Right ventricle myocardium inferior (tissue), 1 donor: ENCODE measurements around the gene LYSMD3. TPM values are rescaled to one million over a fixed set of nuclear protein-coding genes. Genes with fewer than 3 reads are reported as not detected.
A peak's percentile ranks its signal among the peaks of the same experiment; 100 is the strongest.

Experiments used
- ATAC-seq: fragments of 200-7000 bp; cut with Tn5 transposase; one replicate; pipeline ENCODE4 v1.9.1; 2020; ENCODE audit warnings: mild to moderate bottlenecking, moderate library complexity
- DNase-seq: peaks from one replicate; pipeline ENCODE4 v3.0.0; 2021; ENCODE audit errors: missing footprints
- intact Hi-C: fragments of 100-400 bp; cut with DNase I; formaldehyde crosslinking; loops from one replicate; pipeline ENCODE4 v1.11.0; 2022
- total RNA-seq: library from RNA; stranded (reverse); fragmentation: NEBNext Ultra II Directional; extraction: Animal tissue kit (Norgen Biotek cat#: 25700); gene quantifications from one replicate; pipeline ENCODE4 v1.2.1, GENCODE V29; 2021
- donor health status: DM: no; HTN: yes; CAD: no; lungs with severe emphysema.

LYSMD3 gene
- total RNA-seq, 1 donor from 2014 or later, result 18.6 TPM

DNA sequence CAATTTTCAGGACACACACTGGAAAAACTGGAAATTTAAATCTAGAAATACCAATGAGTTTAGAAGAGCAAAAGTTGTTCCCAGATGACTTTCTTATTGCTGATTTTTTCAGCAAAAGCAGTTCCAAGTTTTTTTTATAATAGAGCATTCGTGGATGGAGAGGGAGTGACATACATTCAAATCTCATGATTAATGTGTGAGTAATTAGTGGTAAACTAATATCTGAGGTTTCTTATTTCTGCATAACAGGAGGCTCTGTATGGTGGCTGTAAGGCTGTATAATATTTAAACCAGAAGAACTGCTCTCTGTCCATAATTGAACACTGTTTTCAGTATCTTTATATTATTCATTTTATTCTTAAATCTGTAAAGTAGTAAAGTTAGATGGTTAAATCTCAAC is 25.8 kb downstream of the LYSMD3 start:
- DNase-seq, result no peak
- ATAC-seq, result no peak
- intact Hi-C loops, result no loop called here

DNA sequence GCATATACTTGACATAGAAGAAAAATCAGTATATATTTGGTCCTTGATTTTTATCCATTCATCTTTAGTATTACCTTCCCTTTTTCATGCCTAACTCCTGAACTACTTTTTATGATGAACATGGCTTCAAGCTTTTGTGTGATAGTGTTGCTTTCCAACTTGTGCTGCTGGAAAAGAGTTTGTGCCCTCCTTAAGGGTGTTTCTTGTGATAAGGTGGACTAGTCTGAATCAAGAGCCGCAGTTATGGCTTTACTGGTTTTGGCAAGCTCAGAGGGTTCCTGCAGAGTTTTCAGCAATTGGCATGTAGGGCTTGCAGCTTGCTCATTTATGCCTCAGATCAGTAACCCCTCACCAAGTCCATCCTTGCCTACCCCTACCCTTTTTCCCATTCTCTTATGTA is 34.2 kb downstream of the LYSMD3 start:
- ATAC-seq (no peak), DNase-seq (no peak)
- intact Hi-C loops, result no loop called here

DNA sequence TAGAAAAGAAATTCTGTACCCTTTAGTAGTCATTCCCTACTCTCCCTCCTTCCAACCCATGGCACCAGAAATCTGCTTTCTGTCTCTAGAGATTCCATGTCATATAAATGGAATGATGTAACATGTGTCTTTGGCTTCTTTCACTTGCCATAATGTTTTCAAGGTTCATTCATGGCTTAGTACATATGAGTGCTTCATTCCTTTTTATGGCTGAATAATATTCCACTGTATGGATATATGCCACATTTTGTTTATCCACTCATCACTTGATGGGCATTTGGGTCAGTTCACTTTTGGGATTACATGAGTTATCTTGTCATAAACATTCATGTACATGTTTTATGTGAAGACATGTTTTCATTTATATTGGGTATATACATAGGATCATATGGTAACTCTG is 35.3 kb downstream of the LYSMD3 start:
- intact Hi-C loops, result no loop called here
- ATAC-seq (no peak), DNase-seq (no peak)

DNA sequence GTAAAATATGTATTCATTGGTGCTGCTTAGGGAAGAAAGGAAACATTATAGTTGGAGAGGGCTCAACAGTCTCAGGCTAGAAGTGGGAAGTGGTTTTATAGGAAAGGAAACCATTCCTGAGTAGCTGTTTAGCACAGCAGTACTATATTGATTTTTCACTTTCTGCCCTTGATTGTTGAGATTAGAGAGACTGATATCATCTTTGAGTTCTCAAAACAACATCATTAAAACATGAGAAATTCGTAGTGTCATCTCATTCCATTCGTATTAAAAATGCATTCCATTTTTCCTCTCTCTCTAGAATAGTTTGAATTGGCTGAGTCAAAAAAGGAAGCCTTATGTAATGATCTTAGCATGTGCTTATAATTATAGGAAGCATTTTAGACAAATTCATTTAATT is 40.6 kb downstream of the LYSMD3 start:
- no peak for DNase-seq
- no peak for ATAC-seq
- intact Hi-C loops, result no loop called here

DNA sequence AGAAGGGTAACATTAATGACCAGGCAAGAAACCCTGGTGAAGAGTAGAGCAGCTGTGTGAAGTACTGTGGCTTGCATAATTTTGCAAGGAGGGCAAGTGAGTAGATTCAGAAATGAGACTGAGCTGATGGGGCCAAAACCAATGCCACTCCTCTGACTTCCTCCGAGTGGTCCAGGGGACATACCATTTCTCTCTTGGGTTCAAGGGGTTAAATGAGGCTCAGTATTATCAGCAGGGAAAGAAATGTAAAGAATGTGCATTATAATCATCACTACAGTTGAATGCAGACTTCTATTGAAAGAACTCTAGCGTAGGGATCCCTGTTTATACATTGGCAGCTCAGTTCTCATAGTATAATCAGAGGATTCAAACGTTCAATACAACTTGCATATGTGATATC is 44.8 kb downstream of the LYSMD3 start:
- ATAC-seq (no peak), DNase-seq (no peak)
- intact Hi-C loops, result no loop called here

DNA sequence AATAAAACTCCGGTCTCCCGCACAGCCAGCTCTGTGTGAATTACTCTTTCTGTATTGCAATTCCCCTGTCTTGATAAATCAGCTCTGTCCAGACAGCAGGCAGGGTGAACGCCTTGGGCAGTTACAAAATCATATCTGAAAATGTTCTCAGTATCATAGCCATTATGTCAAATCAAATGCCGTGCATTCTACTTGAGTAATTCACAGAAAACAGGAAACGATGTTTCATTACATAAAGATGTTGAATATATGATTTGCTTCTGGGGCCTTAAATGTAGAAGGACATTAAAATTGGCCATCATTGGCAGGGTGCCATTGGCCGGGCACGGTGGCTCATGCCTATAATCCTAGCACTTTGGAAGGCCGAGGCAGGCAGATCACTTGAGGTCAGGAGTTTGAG is 46.2 kb downstream of the LYSMD3 start:
- DNase-seq, result no peak
- no peak for ATAC-seq
- intact Hi-C loops, result no loop called here

DNA sequence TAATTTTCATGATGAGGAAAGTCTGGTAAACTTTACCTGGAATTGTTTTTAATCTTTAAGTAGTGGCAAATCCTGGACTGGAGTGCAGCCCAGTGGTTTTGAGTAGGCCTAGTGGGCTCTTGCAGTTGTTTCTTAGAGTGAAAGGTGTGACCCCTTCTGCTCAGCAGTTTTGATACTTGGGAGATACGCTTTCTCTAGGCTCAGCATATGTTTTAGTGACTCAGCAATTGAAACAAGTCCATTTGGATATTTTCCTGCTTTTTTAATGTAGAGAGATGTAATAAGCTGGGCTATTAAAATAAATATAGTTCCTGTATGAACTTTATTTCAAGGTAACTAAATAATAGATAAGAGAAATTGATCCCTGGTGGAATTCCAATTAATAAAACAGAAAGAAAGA is 48.7 kb downstream of the LYSMD3 start:
- ATAC-seq (no peak), DNase-seq (no peak)
- intact Hi-C loops, result no loop called here

DNA sequence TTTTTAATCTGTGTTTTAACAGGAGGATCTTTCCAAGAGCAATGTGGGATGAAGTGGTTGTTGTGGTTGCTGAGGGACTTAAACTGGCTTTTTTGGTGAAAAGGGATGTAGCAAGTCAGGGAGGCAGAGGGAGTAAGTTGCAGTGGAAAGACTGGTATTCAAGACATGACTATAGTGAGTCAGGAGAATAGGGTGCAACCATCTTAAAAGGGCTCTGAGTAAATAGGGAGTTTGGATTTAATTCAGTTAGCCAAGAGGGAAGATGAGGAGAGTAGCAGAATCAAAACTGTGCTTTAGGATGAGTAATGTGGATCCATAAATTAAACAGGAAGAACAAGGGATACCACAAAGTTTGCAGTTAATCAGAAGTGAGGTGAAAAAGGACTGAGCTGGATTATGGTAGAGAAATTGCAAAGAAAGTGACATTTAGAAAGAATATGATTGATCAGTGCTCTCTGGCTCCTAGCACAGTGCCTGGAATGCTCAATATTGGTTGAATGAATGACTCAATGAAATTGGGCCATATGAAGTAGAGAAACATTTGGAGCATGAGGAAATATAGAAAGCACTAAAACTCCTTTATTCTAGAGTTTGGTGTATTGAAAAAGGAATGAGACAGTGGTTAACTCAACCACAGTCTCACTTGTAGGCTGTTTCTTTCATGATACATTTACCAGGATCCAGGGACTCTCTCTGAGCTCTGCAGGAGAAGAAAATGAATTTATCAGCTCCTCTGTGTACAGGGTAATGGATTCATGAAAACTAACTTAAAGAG is 49.6 kb downstream of the LYSMD3 start:
- ATAC-seq, result no peak
- no peak for DNase-seq
- intact Hi-C loops, result no loop called here

DNA sequence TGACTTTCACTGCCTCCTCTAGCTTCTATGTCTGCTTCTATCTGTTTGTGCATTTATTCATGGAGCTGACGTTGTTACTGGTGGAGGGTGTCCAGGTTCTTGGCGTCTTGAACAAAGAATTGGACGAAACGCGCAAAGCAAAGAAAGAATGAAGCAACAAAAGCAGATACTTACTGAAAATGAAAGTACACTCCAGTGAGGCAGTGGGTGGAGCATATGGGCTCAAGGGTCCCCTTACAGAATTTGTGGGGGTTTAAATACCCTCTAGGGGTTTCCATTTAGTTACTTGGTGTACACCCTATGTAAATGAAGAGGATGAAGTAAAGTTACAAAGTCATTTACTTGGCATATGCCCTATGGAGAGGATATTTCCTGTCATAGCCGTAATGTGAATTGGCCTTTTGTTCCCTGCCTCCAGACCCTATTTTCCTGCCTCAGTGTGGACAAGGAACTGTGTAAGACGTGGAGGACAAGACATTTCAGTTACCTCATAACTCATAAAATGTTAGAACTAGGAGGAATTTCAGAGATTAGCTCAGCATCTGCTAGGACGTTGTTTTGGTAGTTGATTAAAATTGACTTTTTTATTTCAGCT is 51.7 kb downstream of the LYSMD3 start:
- intact Hi-C loops, result no loop called here
- DNase-seq (no peak), ATAC-seq (no peak)

DNA sequence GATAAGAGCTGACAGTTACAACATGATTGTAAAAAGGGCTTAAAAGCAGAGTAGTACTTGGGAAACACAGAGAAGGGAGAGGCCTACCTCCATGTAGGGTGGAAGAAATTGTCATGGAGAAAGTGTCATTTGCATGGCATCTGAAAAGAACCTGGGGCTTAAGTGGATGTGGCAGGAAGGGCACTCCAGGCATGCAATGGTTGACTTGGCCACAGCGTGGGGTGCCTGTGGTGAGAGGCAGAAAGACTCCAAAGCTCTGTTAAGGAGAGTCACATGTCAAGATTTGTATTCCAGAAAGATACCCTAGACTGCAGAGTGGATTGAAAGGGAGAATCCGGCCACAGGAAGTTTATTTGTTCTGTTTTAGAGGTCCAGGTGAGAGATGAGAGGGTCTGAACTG is 52.3 kb downstream of the LYSMD3 start:
- intact Hi-C loops, result no loop called here
- ATAC-seq, result no peak

DNA sequence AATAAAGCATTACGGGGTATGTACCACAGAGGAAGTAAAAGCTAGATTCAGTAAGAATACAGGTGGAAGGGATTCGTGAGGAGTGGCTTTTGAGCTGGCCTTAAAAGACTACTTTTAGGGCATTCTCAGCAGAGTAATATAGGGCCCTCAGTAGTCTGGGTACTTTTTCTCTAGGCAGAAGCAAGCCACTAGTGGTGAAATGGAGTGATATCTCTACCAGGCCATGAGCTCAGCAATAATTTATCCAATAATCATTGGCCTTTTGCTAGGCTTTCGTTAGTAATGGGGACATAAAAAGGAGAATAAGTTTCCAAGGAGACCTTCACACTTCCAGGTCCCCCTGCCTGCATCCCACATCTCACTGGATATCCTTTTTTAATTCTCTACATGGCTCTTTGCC is 53.0 kb downstream of the LYSMD3 start:
- ATAC-seq (no peak), DNase-seq (no peak)
- intact Hi-C loops, result no loop called here

More for the DNA sequence above, 52.3 kb downstream of the LYSMD3 start:
- no peak for DNase-seq

DNA sequence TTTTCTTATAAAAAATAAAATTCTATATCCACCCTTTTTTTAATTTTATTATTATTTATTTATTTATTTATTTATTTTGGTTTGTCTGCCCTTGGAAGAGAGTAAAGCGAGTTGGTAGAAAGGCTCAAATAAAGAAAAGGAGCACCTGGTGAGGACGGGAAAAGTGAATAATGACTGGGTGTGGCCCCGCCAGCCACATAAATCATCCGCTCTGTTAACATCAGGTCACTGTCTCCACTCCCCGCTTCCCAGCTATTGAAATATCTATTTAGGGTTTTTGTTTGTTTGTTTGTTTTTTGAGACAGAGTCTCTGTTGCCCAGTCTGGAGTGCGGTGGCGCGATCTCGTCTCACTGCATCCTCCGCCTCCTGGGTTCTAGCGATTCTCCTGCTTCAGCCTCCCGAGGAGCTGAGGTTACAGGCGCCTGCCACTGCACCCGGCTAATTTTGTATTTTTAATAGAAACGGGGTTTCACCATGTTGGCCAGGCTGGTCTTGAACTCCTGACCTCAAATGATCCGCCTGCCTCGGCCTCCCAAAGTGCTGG is 53.9 kb downstream of the LYSMD3 start:
- intact Hi-C loops, result loop anchor here (2.0 kb wide), 2 partner anchors 53 to 67 kb away; partner anchors contain the start of genes CETN3 and LYSMD3
- no peak for DNase-seq
- ATAC-seq, result no peak

DNA sequence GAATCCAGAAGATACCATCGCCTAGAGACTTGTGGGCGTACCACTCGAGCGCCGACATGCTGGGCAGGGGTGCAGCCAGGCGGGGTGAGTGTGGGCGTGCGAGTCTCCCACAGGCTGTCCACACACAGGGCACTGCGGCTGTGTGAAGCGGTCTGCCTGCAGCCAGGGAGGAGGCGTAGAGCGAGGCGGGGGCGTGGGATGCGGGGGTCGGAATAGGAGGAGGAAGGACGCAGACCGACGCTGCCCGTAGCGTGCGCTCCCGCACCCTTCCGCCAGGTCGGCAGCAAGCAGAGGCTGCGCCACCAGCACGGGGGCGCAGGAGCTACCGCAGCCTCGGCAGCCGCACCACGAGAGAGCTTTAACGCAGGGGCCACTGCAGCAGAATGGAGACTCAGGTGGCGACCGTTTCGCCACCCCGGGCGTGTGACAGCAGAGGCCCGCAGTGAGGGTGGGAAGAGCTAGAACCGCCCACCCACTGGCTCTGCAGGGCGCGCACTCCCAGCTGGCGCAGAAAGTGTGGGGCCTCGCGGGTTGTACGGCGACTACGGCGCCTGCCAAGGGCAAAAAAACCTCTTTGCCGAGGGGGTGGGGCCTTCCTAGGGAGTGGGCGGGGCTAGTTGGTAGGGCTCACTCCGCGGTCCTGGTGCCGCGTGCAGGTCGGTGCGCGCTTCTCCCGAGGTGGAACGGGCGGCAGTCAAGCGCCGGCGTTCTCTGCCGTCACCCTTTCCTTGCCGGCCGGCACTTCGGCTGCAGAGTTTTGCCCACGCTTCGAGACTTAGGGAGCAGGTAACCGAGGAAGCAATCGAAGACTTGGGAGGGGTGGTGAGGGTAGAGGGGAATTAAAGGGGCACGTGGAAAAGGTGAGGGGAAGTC is 54.9 kb downstream of the LYSMD3 start, which contains the start of the genes MBLAC2 and POLR3G:
MBLAC2 (minus strand) TSS at position 537 of the 873 bp plus-strand sequence; CDS start at position 58, 479 bp downstream.
POLR3G (plus strand) TSS at position 630 of the 873 bp plus-strand sequence. CDS start 10,704 bp downstream, outside the sequence.
- peak; percentile 94 for DNase-seq
- intact Hi-C loops, result loop anchor here (2.0 kb wide), 2 partner anchors 54 to 66 kb away; partner anchors contain the start of genes CETN3 and LYSMD3
- ATAC-seq, result peak; percentile 98

DNA sequence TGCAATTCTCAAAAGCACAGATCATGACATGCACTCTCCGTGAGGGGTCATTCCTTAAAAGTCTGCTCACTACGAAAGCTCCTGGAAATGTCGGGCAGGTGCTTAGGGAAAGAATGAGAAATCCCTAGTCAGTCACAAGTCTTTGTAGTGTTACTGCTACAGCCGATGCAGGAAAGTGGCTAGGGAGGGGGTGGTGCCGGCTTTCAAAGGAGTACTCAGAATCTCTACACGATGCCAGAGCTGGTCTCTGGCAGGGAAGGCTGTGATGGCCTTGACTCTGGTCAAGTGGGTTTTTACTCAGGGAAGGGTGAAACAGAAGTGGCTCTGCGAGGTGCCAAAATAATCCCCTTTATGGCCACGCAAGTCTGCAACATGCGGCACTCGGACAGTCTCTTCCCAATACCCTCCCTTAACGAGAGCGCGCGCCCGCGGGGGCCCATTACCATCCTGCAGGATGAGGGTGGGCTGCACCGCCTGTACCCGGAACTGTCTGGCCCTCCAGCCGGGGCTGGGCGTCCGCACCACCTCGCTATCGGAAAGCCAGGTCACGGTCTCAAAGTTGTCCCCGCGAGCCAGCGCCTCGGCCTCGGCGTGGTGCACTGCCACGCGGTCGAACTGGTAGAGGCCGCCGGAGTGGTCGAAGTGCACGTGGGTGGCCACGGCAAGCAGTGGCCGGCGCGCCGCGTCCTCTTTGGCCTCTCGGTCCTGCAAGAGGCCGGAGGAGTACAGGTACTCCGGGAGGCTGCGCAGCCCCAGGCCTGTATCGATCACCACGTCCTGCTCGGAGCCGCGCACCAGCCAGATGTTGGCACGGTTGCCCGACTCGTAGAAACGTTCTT is 55.8 kb downstream of the LYSMD3 start:
- intact Hi-C loops, result loop anchor here (2.0 kb wide), 2 partner anchors 55 to 65 kb away; partner anchors contain the start of genes CETN3 and LYSMD3
- ATAC-seq (peak; percentile 35), DNase-seq (no peak)

DNA sequence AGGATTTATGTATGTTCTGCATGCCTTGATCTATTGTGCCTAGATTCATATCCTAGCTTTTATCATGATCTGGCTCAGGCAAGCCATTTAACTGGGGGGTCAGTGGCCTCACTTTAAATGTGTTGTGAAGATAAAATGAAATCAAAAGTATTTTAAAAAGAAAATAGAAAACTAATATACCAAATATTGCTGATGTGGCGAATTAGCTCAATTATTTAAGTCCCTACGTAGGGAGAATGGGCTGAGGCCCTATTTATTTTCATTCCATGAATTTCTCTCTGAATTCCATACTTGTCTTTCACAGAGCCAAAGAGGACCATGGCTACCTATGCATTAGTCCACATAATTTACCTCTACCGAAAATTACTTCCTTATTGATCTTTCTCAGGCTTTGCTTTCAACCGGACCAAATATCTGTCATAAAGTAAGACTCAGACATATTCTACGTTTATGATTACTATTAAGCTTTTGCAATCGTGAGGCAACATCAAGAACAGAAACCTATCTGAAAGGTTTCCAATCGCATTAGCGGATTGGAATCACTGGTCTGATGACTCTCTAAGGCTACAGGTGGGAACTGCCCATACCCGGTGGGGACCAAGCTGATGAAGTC is 56.5 kb downstream of the LYSMD3 start:
- ATAC-seq (no peak), DNase-seq (no peak)
- intact Hi-C loops, result no loop called here
